Keratinocyte (primary cell): ENCODE data around the gene MAGI2. TPM values are rescaled to one million over a fixed set of nuclear protein-coding genes. Genes with fewer than 3 reads are reported as not detected.

Source experiments
- DNase-seq: peaks from one replicate; pipeline ENCODE4 v3.0.0-alpha.2; 2011; ENCODE audit warnings: low read depth, missing footprints, low spot score
- FAIRE-seq: peaks from 2 replicates; lab custom pipeline; 2011; peaks lifted over from hg19 to GRCh38; lab: Jason Lieb, UNC
- H2AFZ ChIP-seq: 2 replicates; pipeline ENCODE4 v1.6.0; 2012; ENCODE audit warnings: low read length, control low read depth, inconsistent platforms; ENCODE audit not compliant: control insufficient read depth
- H3K27ac ChIP-seq: 2 replicates; pipeline ENCODE4 v1.5.1; 2011; ENCODE audit warnings: low read length; ENCODE audit not compliant: control insufficient read depth, insufficient read depth
- H3K27me3 ChIP-seq: 3 replicates; pipeline ENCODE4 v1.6.0; 2011; ENCODE audit warnings: low read length; ENCODE audit not compliant: control insufficient read depth, insufficient read depth; ENCODE audit errors: extremely low read depth
- H3K36me3 ChIP-seq, 2 experiments: 2 replicates in 1 of 2; 3 replicates in 1 of 2; pipeline ENCODE4 v1.5.1; 2011; ENCODE audit warnings: low read length in 2 of 2, mild to moderate bottlenecking in 1 of 2; ENCODE audit not compliant: control insufficient read depth in 2 of 2, insufficient read depth in 2 of 2; ENCODE audit errors: extremely low read depth in 1 of 2
- H3K4me1 ChIP-seq: 3 replicates; pipeline ENCODE4 v1.5.1; 2011; ENCODE audit warnings: low read length; ENCODE audit not compliant: control insufficient read depth, insufficient read depth; ENCODE audit errors: extremely low read depth
- H3K4me2 ChIP-seq: 3 replicates; pipeline ENCODE4 v1.6.0; 2011; ENCODE audit warnings: low read depth, low read length; ENCODE audit not compliant: control insufficient read depth, insufficient read depth; ENCODE audit errors: extremely low read depth
- H3K4me3 ChIP-seq, 3 experiments: fragments of 200-600 bp in 1 of 3; sonication (generic) in 1 of 3; 2 replicates in 2 of 3; 3 replicates in 1 of 3; pipeline ENCODE4 v1.5.1; 2011 to 2016; ENCODE audit warnings: low read length in 3 of 3, mild to moderate bottlenecking in 3 of 3, control low read depth in 2 of 3, inconsistent platforms in 1 of 3, low read depth in 1 of 3, mixed read lengths in 1 of 3, mixed run types in 1 of 3, moderate library complexity in 1 of 3; ENCODE audit not compliant: control insufficient read depth in 2 of 3, insufficient read depth in 2 of 3; ENCODE audit errors: extremely low read depth in 1 of 3
- H3K79me2 ChIP-seq: 2 replicates; pipeline ENCODE4 v1.6.0; 2012; ENCODE audit warnings: low read length; ENCODE audit not compliant: control insufficient read depth, insufficient read depth
- H3K9ac ChIP-seq: 3 replicates; pipeline ENCODE4 v1.6.0; 2011; ENCODE audit warnings: low read length; ENCODE audit not compliant: control insufficient read depth, insufficient read depth; ENCODE audit errors: extremely low read depth
- H3K9me1 ChIP-seq: 3 replicates; pipeline ENCODE4 v1.6.0; 2011; ENCODE audit warnings: low read length; ENCODE audit not compliant: control insufficient read depth, insufficient read depth; ENCODE audit errors: extremely low read depth
- H3K9me3 ChIP-seq: 2 replicates; pipeline ENCODE4 v1.5.1; 2012; ENCODE audit warnings: low read depth, low read length; ENCODE audit not compliant: control insufficient read depth
- H4K20me1 ChIP-seq: 3 replicates; pipeline ENCODE4 v1.6.0; 2011; ENCODE audit warnings: low read length; ENCODE audit not compliant: control insufficient read depth, insufficient read depth; ENCODE audit errors: extremely low read depth
- CTCF ChIP-seq, 3 experiments: IDR thresholded peaks in 1 of 3; conservative IDR thresholded peaks in 1 of 3; optimal IDR thresholded peaks in 1 of 3; 2 replicates in 2 of 3; 3 replicates in 1 of 3; pipeline versions ENCODE3 to v1.5.1; 2011; ENCODE audit warnings: low read length in 3 of 3, mild to moderate bottlenecking in 3 of 3, moderate library complexity in 2 of 3, control low read depth in 1 of 3, inconsistent platforms in 1 of 3; ENCODE audit not compliant: insufficient read depth in 2 of 3; ENCODE audit errors: extremely low read depth in 1 of 3
- EZH2 ChIP-seq: IDR thresholded peaks from one replicate; pipeline ENCODE4 v1.6.1; 2012; ENCODE audit warnings: inconsistent platforms, mild to moderate bottlenecking, low read length, moderate library complexity
- dilution Hi-C: fragments of 300-500 bp; cut with MboI; formaldehyde crosslinking; loops from one replicate; pipeline ENCODE4 v1.7.0; 2020; ENCODE audit warnings: low sequenced_read_pairs; ENCODE audit not compliant: extremely low pct_ligation_motif_present
- polyA plus RNA-seq, 5 experiments: library from polyadenylated mRNA; depleted of rRNA in 3 of 5; stranded (reverse) in 3 of 5; stranded (forward) in 1 of 5; unstranded in 1 of 5; fragments of >200 nt; gene quantifications; 1 replicate in 1 of 5; 2 replicates in 3 of 5; 3 replicates in 1 of 5; pipeline versions ENCODE4 v1.2.1 to v1.2.3, GENCODE V29; 2011 to 2012; ENCODE audit warnings: missing spikeins in 2 of 5, low read depth in 1 of 5, low replicate concordance in 1 of 5

The MAGI2 gene
- polyA plus RNA-seq, 1 donor (not counting 4 experiments of a cell fraction or from before 2014, with no cell fraction given): 0.07 TPM

GRCh38 chr7:78953090-78953489 lies 500.4 kb downstream of the MAGI2 start:
- H3K79me2 ChIP-seq: no peaks in the 10 kb centered on the region
- no peaks in the 10 kb centered on the region for H3K36me3 ChIP-seq
- dilution Hi-C loops: no loop called here
- no peaks in the 10 kb centered on the region for H4K20me1 ChIP-seq
- H3K4me3 ChIP-seq: no peak overlapping the region
- H3K27ac ChIP-seq: no peak overlapping the region
- no peak overlapping the region for H3K4me2 ChIP-seq
- H3K4me1 ChIP-seq: no peaks in the 10 kb centered on the region
- H3K9me3 ChIP-seq: no peaks in the 10 kb centered on the region
- TF ChIP-seq EZH2: no peak
- TF ChIP-seq CTCF (optimal IDR thresholded peaks at IDR 0.05 in 1 of 3, IDR thresholded peaks at IDR 0.05 in 1 of 3, conservative IDR thresholded peaks at IDR 0.05 in 1 of 3; ENCODE audit: extremely low read depth in 1 of 3, insufficient read depth in 2 of 3, low read length in 3 of 3): no peak
- FAIRE-seq (no peak), DNase-seq (no peak)
- H3K27me3 ChIP-seq: no peaks in the 10 kb centered on the region
- no peaks in the 10 kb centered on the region for H3K9me1 ChIP-seq
- H3K9ac ChIP-seq: no peak overlapping the region
- H2AFZ ChIP-seq: no peak overlapping the region

- no peak for TF ChIP-seq EZH2
- TF ChIP-seq CTCF (optimal IDR thresholded peaks at IDR 0.05 in 1 of 3, IDR thresholded peaks at IDR 0.05 in 1 of 3, conservative IDR thresholded peaks at IDR 0.05 in 1 of 3; ENCODE audit: extremely low read depth in 1 of 3, insufficient read depth in 2 of 3, low read length in 3 of 3): no peak
- FAIRE-seq: no peak
- H3K9ac ChIP-seq: no peak overlapping the region
- H3K79me2 ChIP-seq: no peaks in the 10 kb centered on the region
- no peak overlapping the region for H2AFZ ChIP-seq
- DNase-seq: no peak
- H3K36me3 ChIP-seq: no peaks in the 10 kb centered on the region
- H3K4me2 ChIP-seq: no peak overlapping the region
- no peaks in the 10 kb centered on the region for H4K20me1 ChIP-seq
- H3K9me1 ChIP-seq: no peaks in the 10 kb centered on the region
- no peaks in the 10 kb centered on the region for H3K27me3 ChIP-seq
- no peaks in the 10 kb centered on the region for H3K9me3 ChIP-seq
- dilution Hi-C loops: no loop called here
- no peak overlapping the region for H3K4me3 ChIP-seq
- H3K27ac ChIP-seq: no peak overlapping the region
- H3K4me1 ChIP-seq: no peaks in the 10 kb centered on the region
Measured at GRCh38 chr7:78939669-78940068, 513.8 kb downstream of the MAGI2 start.
